Measurements from ENCODE around the gene CEP250. TPM values are rescaled to one million over a fixed set of nuclear protein-coding genes. Genes with fewer than 3 reads are reported as not detected.

The CEP250 gene
- total RNA-seq, 4 donors from 2014 or later, result 26.1 to 121 (median 38.3) TPM

- H3K36me3 ChIP-seq, result peaks cover 0 to 64% (median 0%) of the 10 kb centered on the region in 3 donors
- H3K27me3 ChIP-seq, result no peaks in the 10 kb centered on the region
- H3K27ac ChIP-seq, result no peak overlapping the region
- H3K4me1 ChIP-seq, result no peaks in the 10 kb centered on the region
- H3K9me3 ChIP-seq, result no peaks in the 10 kb centered on the region
- no peak overlapping the region for H3K4me3 ChIP-seq
- no peak for DNase-seq
- TF ChIP-seq POLR2A (IDR thresholded peaks at IDR 0.05), result no peak
- TF ChIP-seq, protein P1, sequence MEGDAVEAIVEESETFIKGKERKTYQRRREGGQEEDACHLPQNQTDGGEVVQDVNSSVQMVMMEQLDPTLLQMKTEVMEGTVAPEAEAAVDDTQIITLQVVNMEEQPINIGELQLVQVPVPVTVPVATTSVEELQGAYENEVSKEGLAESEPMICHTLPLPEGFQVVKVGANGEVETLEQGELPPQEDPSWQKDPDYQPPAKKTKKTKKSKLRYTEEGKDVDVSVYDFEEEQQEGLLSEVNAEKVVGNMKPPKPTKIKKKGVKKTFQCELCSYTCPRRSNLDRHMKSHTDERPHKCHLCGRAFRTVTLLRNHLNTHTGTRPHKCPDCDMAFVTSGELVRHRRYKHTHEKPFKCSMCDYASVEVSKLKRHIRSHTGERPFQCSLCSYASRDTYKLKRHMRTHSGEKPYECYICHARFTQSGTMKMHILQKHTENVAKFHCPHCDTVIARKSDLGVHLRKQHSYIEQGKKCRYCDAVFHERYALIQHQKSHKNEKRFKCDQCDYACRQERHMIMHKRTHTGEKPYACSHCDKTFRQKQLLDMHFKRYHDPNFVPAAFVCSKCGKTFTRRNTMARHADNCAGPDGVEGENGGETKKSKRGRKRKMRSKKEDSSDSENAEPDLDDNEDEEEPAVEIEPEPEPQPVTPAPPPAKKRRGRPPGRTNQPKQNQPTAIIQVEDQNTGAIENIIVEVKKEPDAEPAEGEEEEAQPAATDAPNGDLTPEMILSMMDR (IDR thresholded peaks at IDR 0.05), result no peak
These were observed 100.7 kb downstream of the CEP250 start for GRCh38 chr20:35555951-35556645.

DNA sequence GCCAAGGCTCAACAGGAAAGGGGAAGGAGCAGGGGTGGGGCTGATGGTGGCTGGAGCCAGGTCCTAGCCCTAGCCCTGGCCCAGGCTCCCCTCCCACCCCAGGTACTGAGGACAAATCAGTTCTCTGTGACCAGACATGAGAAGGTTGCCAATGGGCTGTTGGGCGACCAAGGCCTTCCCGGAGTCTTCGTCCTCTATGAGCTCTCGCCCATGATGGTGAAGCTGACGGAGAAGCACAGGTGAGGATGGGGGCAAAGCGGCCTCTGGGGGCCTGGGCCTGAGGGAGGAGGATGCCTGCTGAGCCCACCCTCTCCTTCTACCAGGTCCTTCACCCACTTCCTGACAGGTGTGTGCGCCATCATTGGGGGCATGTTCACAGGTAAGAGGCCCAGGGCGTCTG is 101.5 kb downstream of the CEP250 start:
- no peak for TF ChIP-seq POLR2A (IDR thresholded peaks at IDR 0.05)
- TF ChIP-seq, protein P1 (IDR thresholded peaks at IDR 0.05), result no peak
- H3K27me3 ChIP-seq, result no peaks in the 10 kb centered on the region
- no peak overlapping the region for H3K4me3 ChIP-seq
- H3K9me3 ChIP-seq, result no peaks in the 10 kb centered on the region
- no peaks in the 10 kb centered on the region for H3K4me1 ChIP-seq
- no peak overlapping the region for H3K27ac ChIP-seq
- no peak for DNase-seq
- peaks cover 0 to 56% (median 0%) of the 10 kb centered on the region in 3 donors for H3K36me3 ChIP-seq

- TF ChIP-seq POLR2A (IDR thresholded peaks at IDR 0.05), result no peak
- TF ChIP-seq, protein P1 (IDR thresholded peaks at IDR 0.05), result no peak
- Histone ChIP-seq H3K27ac (no peak overlapping the region), H3K4me1 (no peaks in the 10 kb centered on the region), H3K27me3 (no peaks in the 10 kb centered on the region), H3K4me3 (no peak overlapping the region), H3K36me3 (peaks cover 0 to 44% (median 0%) of the 10 kb centered on the region in 3 donors), H3K9me3 (no peaks in the 10 kb centered on the region)
- DNase-seq, result no peak
These were observed 103.1 kb downstream of the CEP250 start for GRCh38 chr20:35558451-35558850.

DNA sequence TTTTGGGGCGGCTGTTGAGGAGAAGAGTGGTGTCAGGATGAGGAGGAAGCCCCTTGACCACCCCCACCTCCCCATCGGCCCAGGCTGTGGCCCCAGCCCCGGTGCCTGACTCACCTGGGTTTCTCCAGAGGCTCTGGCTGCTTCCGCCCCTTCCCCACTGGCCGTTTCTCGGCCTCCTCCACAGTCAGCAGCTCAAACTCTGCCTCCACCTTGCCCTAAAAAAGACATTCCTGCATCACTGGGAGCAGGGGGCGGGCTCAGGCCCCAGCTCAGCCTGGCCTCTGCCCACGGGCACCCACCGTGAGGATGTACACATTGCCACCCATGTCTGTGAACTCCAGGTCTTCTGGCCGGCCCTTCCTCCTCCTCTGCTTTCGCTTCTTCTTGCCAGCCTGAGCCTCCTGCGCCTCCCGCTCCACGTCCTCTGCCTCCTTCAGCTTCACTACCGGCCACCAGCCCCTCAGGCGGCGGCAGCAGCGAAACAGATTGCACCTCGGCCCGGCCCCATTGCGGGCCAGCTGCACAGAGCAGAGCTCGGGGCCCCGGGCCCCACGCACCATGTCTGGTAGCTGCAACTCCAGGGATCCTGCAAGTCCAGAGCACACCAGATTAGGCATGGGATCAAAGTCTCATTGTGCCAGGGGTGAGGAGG is 103.8 kb downstream of the CEP250 start:
- Histone ChIP-seq H3K9me3 (no peaks in the 10 kb centered on the region), H3K27me3 (no peaks in the 10 kb centered on the region), H3K36me3 (peaks cover 0 to 37% (median 0%) of the 10 kb centered on the region in 3 donors), H3K4me1 (no peaks in the 10 kb centered on the region), H3K27ac (no peak overlapping the region), H3K4me3 (no peak overlapping the region)
- DNase-seq, result no peak
- no peak for TF ChIP-seq POLR2A (IDR thresholded peaks at IDR 0.05)
- TF ChIP-seq, protein P1 (IDR thresholded peaks at IDR 0.05), result no peak

DNA sequence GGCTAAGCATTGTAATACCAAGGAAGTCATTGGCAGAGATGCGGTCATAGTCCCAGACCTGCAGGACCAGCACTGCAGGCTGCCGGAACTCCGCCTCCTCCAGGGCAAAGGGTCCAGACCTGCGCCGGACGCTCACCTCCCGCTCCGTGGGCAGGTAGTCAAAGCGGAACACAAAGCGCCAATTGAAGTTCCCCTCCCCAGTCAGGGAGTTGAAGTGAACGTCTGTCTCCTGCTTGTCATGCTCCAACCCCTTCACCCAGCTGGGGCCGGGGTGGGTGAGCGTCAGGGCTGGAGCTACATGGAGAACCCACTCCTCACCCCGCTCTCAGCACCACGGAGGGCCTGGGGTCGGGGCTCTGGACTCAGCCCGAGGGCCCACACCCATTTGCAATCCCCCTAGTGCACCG is 104.7 kb downstream of the CEP250 start:
- Histone ChIP-seq H3K36me3 (peaks cover 0 to 28% (median 0%) of the 10 kb centered on the region in 3 donors), H3K27ac (no peak overlapping the region), H3K4me3 (no peak overlapping the region), H3K4me1 (no peaks in the 10 kb centered on the region), H3K9me3 (no peaks in the 10 kb centered on the region), H3K27me3 (no peaks in the 10 kb centered on the region)
- DNase-seq, result peak in 1 of 3 donors; percentile 57
- TF ChIP-seq, protein P1 (IDR thresholded peaks at IDR 0.05), result no peak
- no peak for TF ChIP-seq POLR2A (IDR thresholded peaks at IDR 0.05)

Data from Peyer's patch (tissue), 4 donors.